H1 (cell line): ENCODE results near the gene KIF23. TPM values are rescaled to one million over a fixed set of nuclear protein-coding genes. Genes with fewer than 3 reads are reported as not detected.

Experiments
- CTCF ChIA-PET: fragments of 300-600 bp; sonication (Branson Sonifier 250); formaldehyde crosslinking; loops from one replicate; lab custom pipeline; 2021; ENCODE audit not compliant: partially characterized antibody; lab: Charles Lee
- POLR2A ChIA-PET: fragments of 300-600 bp; sonication (Branson Sonifier 250); formaldehyde crosslinking; loops from one replicate; lab custom pipeline; 2021; ENCODE audit warnings: inconsistent platforms; ENCODE audit not compliant: partially characterized antibody; lab: Charles Lee
- DNase-seq, 2 experiments: peaks; one replicate each; pipeline versions ENCODE4 v3.0.0 to v3.0.0-alpha.2; 2010 to 2022; ENCODE audit warnings: low spot score in 2 of 2, low read depth in 1 of 2, mixed read lengths in 1 of 2
- FAIRE-seq: peaks from 2 replicates; lab custom pipeline; 2011; peaks lifted over from hg19 to GRCh38; lab: Jason Lieb, UNC
- H2AFZ ChIP-seq: 2 replicates; pipeline ENCODE4 v1.8.1; 2012; ENCODE audit warnings: low read length, inconsistent platforms
- H2AK5ac ChIP-seq: 2 replicates; pipeline ENCODE4 v1.6.1; 2013; ENCODE audit warnings: low read depth, low read length
- H2BK120ac ChIP-seq: replicated peaks from 2 replicates; pipeline ENCODE3; 2013; ENCODE audit warnings: low read depth, low read length, inconsistent platforms
- H2BK12ac ChIP-seq: 2 replicates; pipeline ENCODE4 v1.6.1; 2013; ENCODE audit warnings: low read depth, low read length
- H2BK15ac ChIP-seq: 2 replicates; pipeline ENCODE4 v1.6.1; 2013; ENCODE audit warnings: low read length
- H2BK20ac ChIP-seq: 2 replicates; pipeline ENCODE4 v1.6.1; 2013; ENCODE audit warnings: low read length
- H2BK5ac ChIP-seq: 2 replicates; pipeline ENCODE4 v1.6.1; 2013; ENCODE audit warnings: low read depth, low read length
- H3K14ac ChIP-seq: 2 replicates; pipeline ENCODE4 v1.6.1; 2013; ENCODE audit warnings: inconsistent platforms; ENCODE audit not compliant: insufficient read length
- H3K18ac ChIP-seq: 2 replicates; pipeline ENCODE4 v1.6.1; 2013; ENCODE audit warnings: low read length; ENCODE audit errors: extremely low read depth
- H3K23ac ChIP-seq: 2 replicates; pipeline ENCODE4 v1.6.1; 2013; ENCODE audit warnings: inconsistent platforms; ENCODE audit not compliant: insufficient read length
- H3K23me2 ChIP-seq: 2 replicates; pipeline ENCODE4 v1.6.1; 2013; ENCODE audit warnings: low read depth, low read length
- H3K27ac ChIP-seq: 2 replicates; pipeline ENCODE4 v1.6.1; 2011; ENCODE audit warnings: low read depth, low read length, inconsistent platforms
- H3K27me3 ChIP-seq, 4 experiments: replicated peaks in 1 of 4; 1 replicate in 1 of 4; 2 replicates in 3 of 4; pipeline versions ENCODE4 v1.6.1 to v1.8.1; 2011 to 2013; ENCODE audit warnings: low read length in 3 of 4, mild to moderate bottlenecking in 3 of 4, inconsistent platforms in 2 of 4, mixed read lengths in 2 of 4, moderate library complexity in 1 of 4; ENCODE audit not compliant: control insufficient read depth in 3 of 4, insufficient read depth in 3 of 4; ENCODE audit errors: extremely low read depth in 1 of 4
- H3K36me3 ChIP-seq, 4 experiments: 2 replicates each; pipeline versions ENCODE4 v1.6.1 to v1.8.1; 2011 to 2013; ENCODE audit warnings: mild to moderate bottlenecking in 4 of 4, low read length in 3 of 4, moderate library complexity in 2 of 4, control low read depth in 1 of 4, inconsistent platforms in 1 of 4; ENCODE audit not compliant: insufficient read depth in 4 of 4, control insufficient read depth in 2 of 4
- H3K4ac ChIP-seq: replicated peaks from 2 replicates; pipeline ENCODE3; 2013; ENCODE audit warnings: low read length, low read depth, mixed read lengths, inconsistent platforms; ENCODE audit not compliant: insufficient read length
- H3K4me1 ChIP-seq, 4 experiments: replicated peaks in 1 of 4; 1 replicate in 1 of 4; 2 replicates in 3 of 4; pipeline versions ENCODE4 v1.6.1 to v1.8.1; 2011 to 2013; ENCODE audit warnings: low read length in 3 of 4, inconsistent platforms in 2 of 4, mixed read lengths in 1 of 4; ENCODE audit not compliant: insufficient read depth in 4 of 4, control insufficient read depth in 3 of 4
- H3K4me2 ChIP-seq, 2 experiments: 2 replicates each; pipeline versions ENCODE4 v1.6.1 to v1.8.1; 2011 to 2013; ENCODE audit warnings: low read depth in 2 of 2, low read length in 2 of 2, control low read depth in 1 of 2, inconsistent platforms in 1 of 2, mild to moderate bottlenecking in 1 of 2; ENCODE audit not compliant: insufficient read depth in 1 of 2
- H3K4me3 ChIP-seq, 4 experiments: fragments of 200-600, 300-600 bp in 1 of 4; sonication (generic), shearing (Covaris generic), sonication (Bioruptor Twin) in 1 of 4; 2 replicates each; pipeline versions ENCODE4 v1.5.1 to v1.8.1; 2011 to 2016; ENCODE audit warnings: low read length in 4 of 4, low read depth in 3 of 4, control low read depth in 2 of 4, inconsistent platforms in 2 of 4, mild to moderate bottlenecking in 2 of 4, mixed read lengths in 1 of 4, moderate library complexity in 1 of 4; ENCODE audit not compliant: insufficient read depth in 2 of 4; ENCODE audit errors: extremely low read depth in 1 of 4
- H3K56ac ChIP-seq: replicated peaks from 2 replicates; pipeline ENCODE3; 2013; ENCODE audit warnings: low read depth, mild to moderate bottlenecking, mixed read lengths, low read length, inconsistent platforms; ENCODE audit not compliant: insufficient read length
- H3K79me1 ChIP-seq: 2 replicates; pipeline ENCODE4 v1.6.1; 2013; ENCODE audit warnings: low read depth, low read length, control low read depth
- H3K79me2 ChIP-seq, 2 experiments: 2 replicates each; pipeline versions ENCODE4 v1.6.1 to v1.8.1; 2012 to 2013; ENCODE audit warnings: low read length in 2 of 2, mild to moderate bottlenecking in 2 of 2, inconsistent platforms in 1 of 2; ENCODE audit not compliant: insufficient read depth in 2 of 2, control insufficient read depth in 1 of 2
- H3K9ac ChIP-seq, 4 experiments: replicated peaks in 1 of 4; 1 replicate in 1 of 4; 2 replicates in 3 of 4; pipeline versions ENCODE4 v1.6.1 to v1.8.1; 2011 to 2013; ENCODE audit warnings: low read depth in 3 of 4, low read length in 3 of 4, control low read depth in 2 of 4, mild to moderate bottlenecking in 2 of 4, moderate library complexity in 2 of 4, inconsistent platforms in 1 of 4; ENCODE audit errors: extremely low read depth in 1 of 4
- H3K9me3 ChIP-seq, 2 experiments: 2 replicates each; pipeline versions ENCODE4 v1.6.1 to v1.8.1; 2012 to 2013; ENCODE audit warnings: mild to moderate bottlenecking in 2 of 2, moderate library complexity in 2 of 2, control low read depth in 1 of 2, inconsistent platforms in 1 of 2, low read depth in 1 of 2, low read length in 1 of 2, mixed read lengths in 1 of 2; ENCODE audit not compliant: insufficient read depth in 2 of 2
- H4K20me1 ChIP-seq, 2 experiments: replicated peaks in 1 of 2; 2 replicates each; pipeline versions ENCODE3 to v1.8.1; 2011 to 2013; ENCODE audit warnings: inconsistent platforms in 2 of 2, low read length in 2 of 2, mild to moderate bottlenecking in 1 of 2; ENCODE audit not compliant: insufficient read depth in 2 of 2, control insufficient read depth in 1 of 2
- H4K5ac ChIP-seq: 2 replicates; pipeline ENCODE4 v1.6.1; 2013; ENCODE audit warnings: low read length, low read depth, mixed read lengths, inconsistent platforms; ENCODE audit not compliant: insufficient read length
- H4K8ac ChIP-seq: 2 replicates; pipeline ENCODE4 v1.8.0; 2013; ENCODE audit warnings: mild to moderate bottlenecking, moderate library complexity, low read length, inconsistent platforms; ENCODE audit not compliant: insufficient read depth; ENCODE audit errors: extremely low read depth
- H4K91ac ChIP-seq: replicated peaks from 2 replicates; pipeline ENCODE3; 2013; ENCODE audit warnings: low read length, mixed read lengths, inconsistent platforms; ENCODE audit not compliant: insufficient read length
- RBBP5 ChIP-seq: IDR thresholded peaks from 2 replicates; pipeline ENCODE4 v1.7.1; 2012; ENCODE audit warnings: low read depth, mild to moderate bottlenecking, inconsistent platforms, low read length, moderate library complexity, borderline replicate concordance
- WGBS, 2 experiments: shearing (Covaris generic) in 1 of 2; methylation state at CpG; one replicate each; pipeline versions ENCODE4 v1.1.6 to v1.1.7; 2013 to 2015; ENCODE audit warnings: low lambda C conversion rate in 2 of 2, mixed read lengths in 2 of 2, inconsistent platforms in 1 of 2, low coverage in 1 of 2, missing lambda C conversion rate in 1 of 2; ENCODE audit not compliant: insufficient replicate concordance in 2 of 2, insufficient coverage in 1 of 2, insufficient read length in 1 of 2; ENCODE audit errors: extremely low coverage in 1 of 2, missing lambda C conversion rate in 1 of 2; 5-methylcytosine and 5-hydroxymethylcytosine counted together
- polyA plus RNA-seq, 7 experiments: library from polyadenylated mRNA; depleted of rRNA in 3 of 7; stranded (reverse) in 5 of 7; unstranded in 2 of 7; fragments of >200 nt in 5 of 7; fragments of 200-250 nt in 2 of 7; gene quantifications; 1 replicate in 5 of 7; 2 replicates in 1 of 7; 4 replicates in 1 of 7; pipeline versions ENCODE4 v1.2.1 to v1.2.3, GENCODE V29; 2011 to 2013; ENCODE audit warnings: missing spikeins in 2 of 7, mixed read lengths in 2 of 7
- total RNA-seq: library from RNA; stranded (reverse); fragmentation: NEBNext Ultra II Directional; extraction: Animal tissue kit (Norgen Biotek cat#: 25700); gene quantifications from 2 replicates; pipeline ENCODE4 v1.2.1, GENCODE V29; 2021
- TF ChIP-seq, protein P1 (sequence below): IDR thresholded peaks from 2 replicates; pipeline ENCODE4 v1.6.1; 2012; ENCODE audit warnings: inconsistent platforms

Gene KIF23
- total and polyA plus RNA-seq, 2 of the 8 experiments (the other 6 are each of a cell fraction or from before 2014, with no cell fraction given): 26.2 to 77.4 TPM

DNA sequence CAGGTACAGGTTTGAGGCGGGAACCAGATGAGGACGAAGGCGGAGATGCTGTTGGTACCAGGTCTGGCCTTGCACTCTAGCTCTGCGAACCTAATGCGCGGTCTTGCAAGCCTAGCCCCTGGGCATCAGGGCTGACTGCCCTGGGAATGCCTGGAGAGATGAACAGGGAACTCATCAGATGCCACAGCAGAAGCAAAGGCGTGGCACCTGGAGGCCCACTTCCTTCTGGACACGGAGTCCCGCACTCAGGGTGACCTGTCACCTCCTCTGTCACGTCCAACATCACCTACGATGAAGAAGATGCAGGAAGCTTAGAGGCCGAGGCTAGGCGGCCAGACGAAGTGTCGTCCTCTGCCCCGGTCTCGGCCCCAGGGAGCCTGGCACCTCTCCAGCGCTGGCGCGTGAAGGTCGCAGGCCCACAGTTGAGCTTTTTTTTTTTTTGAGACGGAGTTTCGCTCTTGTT lies 47.9 kb downstream of the KIF23 start:
- H4K5ac ChIP-seq: no peak overlapping the region
- H3K18ac ChIP-seq: no peak overlapping the region
- DNase-seq: peak in 1 of 2 experiments; percentile 45
- no peaks in the 10 kb centered on the region for H3K27me3 ChIP-seq
- H3K56ac ChIP-seq: no peak overlapping the region
- peak overlapping the region; percentile 22 for H4K91ac ChIP-seq
- no peak overlapping the region for H3K4ac ChIP-seq
- no peak overlapping the region for H2BK15ac ChIP-seq
- H2AK5ac ChIP-seq: 0 out of 2 replicates have a peak overlapping the region, but pooled peaks have one; percentile 57
- H3K36me3 ChIP-seq: peaks cover 0 to 4% (median 2%) of the 10 kb centered on the region in 4 experiments; a peak in 2 of 8 replicates
- H3K27ac ChIP-seq: no peak overlapping the region
- ChIA-PET CTCF (interaction anchor here (0.6 to 8.2 kb wide), 13 partner anchors 9 to 1018 kb away, joined by 3 to 70 read pairs (median 4); partner anchors contain the start of gene RPLP1), POLR2A (interaction anchor here (0.6 to 13.9 kb wide), 9 partner anchors 8 to 841 kb away, joined by 3 to 207 read pairs (median 4); partner anchors contain the start of genes KIF23 and RPLP1)
- H2BK120ac ChIP-seq: no peak overlapping the region
- 0 out of 2 replicates have a peak, but pooled peaks cover 3% of the 10 kb centered on the region for H3K23me2 ChIP-seq
- no peak overlapping the region for H4K8ac ChIP-seq
- TF ChIP-seq, protein P1, sequence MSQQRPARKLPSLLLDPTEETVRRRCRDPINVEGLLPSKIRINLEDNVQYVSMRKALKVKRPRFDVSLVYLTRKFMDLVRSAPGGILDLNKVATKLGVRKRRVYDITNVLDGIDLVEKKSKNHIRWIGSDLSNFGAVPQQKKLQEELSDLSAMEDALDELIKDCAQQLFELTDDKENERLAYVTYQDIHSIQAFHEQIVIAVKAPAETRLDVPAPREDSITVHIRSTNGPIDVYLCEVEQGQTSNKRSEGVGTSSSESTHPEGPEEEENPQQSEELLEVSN: peak; percentile 67
- TF ChIP-seq RBBP5: no peak
- H3K9me3 ChIP-seq: no peaks in the 10 kb centered on the region
- no peak overlapping the region for H3K14ac ChIP-seq
- peak overlapping the region in 1 of 4 experiments; percentile 41; a peak in 2 of 8 replicates for H3K4me3 ChIP-seq
- FAIRE-seq: no peak
- no peak overlapping the region for H3K9ac ChIP-seq
- H3K23ac ChIP-seq: no peak overlapping the region
- no peak overlapping the region for H2BK5ac ChIP-seq
- H3K79me2 ChIP-seq: no peaks in the 10 kb centered on the region
- peaks cover 0 to 2% of the 10 kb centered on the region in 2 experiments for H4K20me1 ChIP-seq
- peaks cover 0 to 4% (median 2%) of the 10 kb centered on the region in 4 experiments; a peak in 2 of 7 replicates for H3K4me1 ChIP-seq
- no peaks in the 10 kb centered on the region for H3K79me1 ChIP-seq
- no peak overlapping the region for H2BK20ac ChIP-seq
- H2BK12ac ChIP-seq: no peak overlapping the region
- H2AFZ ChIP-seq: no peak overlapping the region
- H3K4me2 ChIP-seq: peak overlapping the region; percentile 44 to 52
- 90% methylated on average over 19 of the region's 23 CpGs; no CpG with 5 or more reads in 1 of the 2 experiments for WGBS, 2 experiments
